AG10803 (cell line): Measurements from ENCODE around the gene CD244.

ENCODE experiments used
- DNase-seq: peaks from one replicate; pipeline ENCODE4 v3.0.0; 2010; ENCODE audit warnings: low read depth
- H3K4me3 ChIP-seq: 2 replicates; pipeline ENCODE4 v1.5.1; 2011; ENCODE audit warnings: mild to moderate bottlenecking, low read length, control low read depth
- TF ChIP-seq, protein P1 (sequence below): conservative IDR thresholded peaks from 2 replicates; pipeline ENCODE4 v1.5.1; 2011; ENCODE audit warnings: mild to moderate bottlenecking, low read length, control low read depth, inconsistent platforms

Gene CD244

DNA sequence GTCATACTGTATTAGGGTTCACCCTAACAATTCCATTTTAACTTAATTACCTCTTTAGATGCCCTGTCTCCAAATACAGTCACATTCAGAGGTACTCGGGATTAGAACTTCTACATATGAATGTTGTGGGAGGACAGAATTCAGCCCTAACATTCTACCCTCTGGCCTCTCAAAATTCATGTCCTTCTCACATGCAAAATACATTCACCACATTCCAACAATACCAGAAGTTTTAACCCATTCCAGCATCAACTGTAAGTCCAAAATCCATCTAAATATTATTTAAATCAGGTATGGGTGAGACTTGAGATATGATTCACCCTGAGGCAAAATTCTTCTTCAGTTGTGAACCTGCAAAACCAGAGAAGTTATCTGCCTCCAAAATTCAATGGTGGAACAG, 52.2 kb downstream of the CD244 start:
- TF ChIP-seq, protein P1, sequence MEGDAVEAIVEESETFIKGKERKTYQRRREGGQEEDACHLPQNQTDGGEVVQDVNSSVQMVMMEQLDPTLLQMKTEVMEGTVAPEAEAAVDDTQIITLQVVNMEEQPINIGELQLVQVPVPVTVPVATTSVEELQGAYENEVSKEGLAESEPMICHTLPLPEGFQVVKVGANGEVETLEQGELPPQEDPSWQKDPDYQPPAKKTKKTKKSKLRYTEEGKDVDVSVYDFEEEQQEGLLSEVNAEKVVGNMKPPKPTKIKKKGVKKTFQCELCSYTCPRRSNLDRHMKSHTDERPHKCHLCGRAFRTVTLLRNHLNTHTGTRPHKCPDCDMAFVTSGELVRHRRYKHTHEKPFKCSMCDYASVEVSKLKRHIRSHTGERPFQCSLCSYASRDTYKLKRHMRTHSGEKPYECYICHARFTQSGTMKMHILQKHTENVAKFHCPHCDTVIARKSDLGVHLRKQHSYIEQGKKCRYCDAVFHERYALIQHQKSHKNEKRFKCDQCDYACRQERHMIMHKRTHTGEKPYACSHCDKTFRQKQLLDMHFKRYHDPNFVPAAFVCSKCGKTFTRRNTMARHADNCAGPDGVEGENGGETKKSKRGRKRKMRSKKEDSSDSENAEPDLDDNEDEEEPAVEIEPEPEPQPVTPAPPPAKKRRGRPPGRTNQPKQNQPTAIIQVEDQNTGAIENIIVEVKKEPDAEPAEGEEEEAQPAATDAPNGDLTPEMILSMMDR: no peak
- H3K4me3 ChIP-seq: no peak overlapping the region

DNA sequence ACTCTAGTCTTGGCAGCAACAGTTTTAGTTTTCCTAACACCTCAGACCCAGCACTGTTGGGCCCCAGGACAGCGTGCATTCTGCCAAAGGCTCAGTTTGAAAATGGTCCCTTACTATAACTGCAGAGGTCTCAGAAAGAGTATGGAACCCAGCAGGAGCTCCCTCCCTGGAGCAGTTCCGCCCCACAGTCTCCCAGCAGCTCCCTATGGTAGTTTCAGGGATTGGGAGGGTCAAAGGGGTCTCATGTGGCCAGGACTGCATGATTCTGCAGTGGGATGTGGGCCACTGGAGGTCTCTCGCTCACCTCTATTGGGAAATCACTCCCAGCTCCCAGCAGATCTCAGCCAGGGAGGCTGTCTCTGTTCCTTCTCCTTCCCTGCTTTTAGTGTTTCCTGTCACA, 54.4 kb downstream of the CD244 start:
- TF ChIP-seq, protein P1: no peak
- no peak overlapping the region for H3K4me3 ChIP-seq
- DNase-seq: no peak

More for the DNA sequence above, 52.2 kb downstream of the CD244 start:
- no peak for DNase-seq

DNA sequence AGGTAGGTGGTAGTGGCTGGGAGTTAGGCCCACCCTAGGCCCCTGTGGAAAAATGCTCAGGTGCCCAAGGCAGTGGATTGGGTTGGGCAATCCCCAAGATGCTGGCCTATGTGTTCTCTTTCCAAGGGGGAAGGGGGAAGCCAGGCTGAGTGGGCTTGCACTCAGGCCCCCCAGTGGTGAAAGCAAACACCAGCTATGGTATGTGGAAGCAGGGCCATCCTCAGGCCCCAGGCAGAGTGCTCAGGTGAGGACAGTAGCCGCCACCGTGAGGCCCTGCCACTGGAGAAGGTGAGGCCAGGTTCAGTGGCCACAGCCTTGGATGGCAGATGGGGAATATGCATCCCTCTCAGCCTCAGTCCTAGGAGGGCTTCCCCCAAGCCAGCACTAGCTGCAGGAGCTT, 54.9 kb downstream of the CD244 start:
- no peak for DNase-seq
- no peak overlapping the region for H3K4me3 ChIP-seq
- TF ChIP-seq, protein P1: no peak

DNA sequence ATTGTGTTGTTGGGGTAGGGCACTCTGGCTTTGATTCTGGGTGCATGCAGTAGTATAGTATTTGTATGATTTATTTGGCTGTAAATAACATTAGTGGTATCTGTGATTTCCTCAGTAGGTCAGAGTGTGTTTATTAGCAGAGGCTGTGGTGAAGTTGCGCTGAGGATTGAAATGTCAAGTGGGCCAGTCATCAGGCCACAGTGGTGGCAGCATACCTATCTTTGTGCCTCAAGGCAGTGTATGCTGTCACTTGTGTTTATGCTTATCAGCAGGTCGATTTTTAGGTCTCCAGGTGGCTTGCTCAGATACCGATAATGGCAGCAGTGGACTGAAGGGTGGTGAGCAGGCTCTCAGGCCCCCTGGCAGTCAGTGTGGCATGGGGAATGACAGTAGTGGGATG, 55.4 kb downstream of the CD244 start:
- DNase-seq: no peak
- H3K4me3 ChIP-seq: no peak overlapping the region

DNA sequence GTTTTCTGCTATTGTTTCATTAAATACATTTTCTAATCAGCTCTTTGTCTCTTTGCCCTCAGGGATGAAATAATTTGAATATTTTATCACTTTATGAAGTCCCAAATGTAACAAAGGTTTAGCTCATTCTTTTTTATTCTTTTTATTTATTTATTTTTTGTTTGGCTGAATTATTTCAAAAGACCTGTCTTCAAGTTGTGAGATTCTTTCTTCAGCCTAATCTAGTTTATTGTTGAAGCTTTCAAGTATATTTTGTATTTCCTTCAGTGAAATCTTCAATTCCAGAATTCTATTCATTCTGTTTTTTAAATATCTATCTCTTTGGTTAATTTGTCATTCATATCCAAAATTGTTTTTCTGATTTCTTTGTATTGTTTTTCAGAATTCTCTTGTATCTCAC, 55.9 kb downstream of the CD244 start:
- no peak for DNase-seq
- TF ChIP-seq, protein P1: no peak
- H3K4me3 ChIP-seq: no peak overlapping the region

More for the DNA sequence above, 55.4 kb downstream of the CD244 start:
- TF ChIP-seq, protein P1: no peak

DNA sequence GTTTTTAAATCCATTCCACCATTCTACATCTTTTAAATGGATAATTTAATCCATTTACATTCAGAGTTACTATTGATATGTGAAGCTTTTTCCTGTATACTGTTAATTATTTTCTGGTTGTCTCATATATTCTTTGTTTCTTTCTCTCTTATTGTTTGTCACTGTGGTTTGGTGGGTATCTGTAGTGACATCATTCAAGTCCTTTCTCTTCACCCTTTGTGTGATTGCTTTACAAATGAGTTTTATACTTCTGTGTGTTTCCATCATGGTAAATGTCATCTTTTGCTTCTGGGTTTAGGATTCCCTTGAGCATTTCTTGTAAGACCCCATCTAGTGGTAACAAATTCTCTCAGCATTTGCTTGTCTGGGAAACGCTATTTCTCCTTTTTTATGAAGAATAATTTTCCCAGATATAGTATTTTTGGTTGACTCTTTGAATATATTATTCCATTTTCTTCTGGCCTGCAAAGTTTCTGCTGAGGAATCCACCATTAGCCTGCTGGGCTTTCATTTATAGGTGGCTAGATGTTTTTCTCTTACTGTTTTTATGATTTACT, 56.5 kb downstream of the CD244 start:
- no peak for DNase-seq
- TF ChIP-seq, protein P1: no peak
- H3K4me3 ChIP-seq: no peak overlapping the region

DNA sequence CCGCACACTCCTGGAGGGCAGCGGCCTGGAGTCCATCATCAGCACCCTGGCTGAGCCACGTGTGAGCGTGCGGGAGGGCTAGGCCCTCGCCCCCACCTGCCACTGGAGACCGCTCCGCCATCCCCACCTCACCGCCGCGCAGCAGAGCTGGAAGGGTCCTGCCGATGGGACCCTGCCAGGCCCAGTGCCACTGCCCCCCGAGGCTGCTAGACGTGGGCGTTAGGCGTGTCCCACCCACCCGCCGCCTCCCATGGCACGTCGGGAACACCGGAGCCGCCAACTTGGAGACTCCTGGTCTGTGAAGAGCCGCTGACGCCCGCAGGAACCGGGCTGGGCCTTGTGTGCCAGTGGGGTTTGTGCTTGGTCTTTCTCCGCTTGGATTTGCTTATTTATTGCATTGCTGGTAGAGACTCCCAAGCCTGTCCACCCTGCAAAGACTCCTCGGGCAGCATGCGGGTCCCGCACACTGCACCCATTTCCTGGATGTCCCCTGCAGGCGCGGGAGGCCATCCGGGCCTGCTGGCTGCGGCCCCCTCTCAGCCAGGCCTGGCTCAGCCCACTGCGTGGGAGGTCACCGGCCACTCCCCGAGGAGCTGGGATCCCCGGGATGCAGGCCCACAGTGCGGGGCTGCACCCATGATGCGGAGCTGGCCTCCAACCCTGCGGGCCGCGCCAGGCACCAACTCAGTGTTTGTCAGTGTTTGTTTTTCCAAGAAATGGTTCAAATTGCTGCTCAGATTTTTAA, 60.7 kb downstream of the CD244 start:
- no peak overlapping the region for H3K4me3 ChIP-seq
- TF ChIP-seq, protein P1: no peak
- DNase-seq: no peak
